ENCODE results near the gene FARP2. TPM values are rescaled to one million over a fixed set of nuclear protein-coding genes. Genes with fewer than 3 reads are reported as not detected.
A peak's percentile ranks its signal among the peaks of the same experiment; 100 is the strongest.

FARP2 gene
- total and polyA plus RNA-seq, 2 of the 13 experiments (the other 11 are each of a cell fraction or from before 2014, with no cell fraction given) = 28.0 to 45.4 TPM

- TF ChIP-seq ZNF816 (CRISPR knock-in tag; IDR thresholded peaks at IDR 0.05; ENCODE audit: borderline replicate concordance) (no peak), LRRFIP1 (CRISPR knock-in tag; conservative IDR thresholded peaks at IDR 0.05) (no peak), ZMAT5 (CRISPR knock-in tag; IDR thresholded peaks at IDR 0.05; ENCODE audit: borderline replicate concordance, low read depth) (no peak), ETV5 (CRISPR knock-in tag; IDR thresholded peaks at IDR 0.05; ENCODE audit: borderline replicate concordance) (no peak; the same call in 1 of the 2 replicates), SP4 (CRISPR knock-in tag; IDR thresholded peaks at IDR 0.05) (no peak), JUND (CRISPR knock-in tag; IDR thresholded peaks at IDR 0.05) (no peak; the same call in 1 of the 2 replicates), ZNF761 (CRISPR knock-in tag; conservative IDR thresholded peaks at IDR 0.05) (no peak), ZNF597 (CRISPR knock-in tag; IDR thresholded peaks at IDR 0.05) (no peak), PRPF4 (IDR thresholded peaks at IDR 0.05; ENCODE audit: low read depth, low read length, poor library complexity, severe bottlenecking) (peak; percentile 2), CENPBD1 (CRISPR knock-in tag; IDR thresholded peaks at IDR 0.05; ENCODE audit: borderline replicate concordance, low read depth) (no peak), KAT8 (CRISPR knock-in tag; IDR thresholded peaks at IDR 0.05) (peak; percentile 36; the same call in 1 of the 2 replicates), ZNF83 (CRISPR knock-in tag; IDR thresholded peaks at IDR 0.05; ENCODE audit: borderline replicate concordance) (no peak), PLRG1 (conservative IDR thresholded peaks at IDR 0.05) (no peak), TBX2 (CRISPR knock-in tag; IDR thresholded peaks at IDR 0.05; ENCODE audit: borderline replicate concordance) (no peak; the same call in 1 of the 2 replicates), ZNF230 (CRISPR knock-in tag; IDR thresholded peaks at IDR 0.05) (no peak), KDM4B (CRISPR knock-in tag; IDR thresholded peaks at IDR 0.05) (no peak; the same call in 1 of the 2 replicates), ZNF160 (CRISPR knock-in tag; IDR thresholded peaks at IDR 0.05) (peak; percentile 59; the same call in 1 of the 2 replicates), SMAD9 (CRISPR knock-in tag; IDR thresholded peaks at IDR 0.05) (no peak), KDM2A (CRISPR knock-in tag; IDR thresholded peaks at IDR 0.05; ENCODE audit: borderline replicate concordance, low read depth) (peak; percentile 71; the same call in 1 of the 2 replicates), XRCC5 (optimal IDR thresholded peaks at IDR 0.05; ENCODE audit: low read length) (no peak), SAP130 (CRISPR knock-in tag; IDR thresholded peaks at IDR 0.05; ENCODE audit: low read depth) (peak; percentile 72), CREB3 (CRISPR knock-in tag; IDR thresholded peaks at IDR 0.05) (no peak), ZNF3 (CRISPR knock-in tag; IDR thresholded peaks at IDR 0.05) (no peak), HOXA3 (CRISPR knock-in tag; IDR thresholded peaks at IDR 0.05) (no peak; the same call in 1 of the 2 replicates), ZNF7 (CRISPR knock-in tag; IDR thresholded peaks at IDR 0.05) (no peak), GATAD2A (CRISPR knock-in tag; IDR thresholded peaks at IDR 0.05) (no peak; the same call in 1 of the 2 replicates)
These were observed 40.0 kb upstream of the FARP2 start, which contains the start of gene SEPTIN2 (continued) for GRCh38 chr2:241315879-241316631.

Data from HepG2 (cell line).